DOHH2 (cell line): ENCODE measurements around the gene PRICKLE1.

Experiments
- H3F3A ChIP-seq: fragments of 200-600 bp; sonication (generic), shearing (Covaris generic); 2 replicates; pipeline ENCODE4 v1.6.0; 2016; ENCODE audit warnings: antibody characterized with exemption, mild to moderate bottlenecking; ENCODE audit not compliant: control insufficient read depth, insufficient read depth
- H3K27ac ChIP-seq: fragments of 200-600 bp; sonication (generic); 2 replicates; pipeline ENCODE4 v1.5.1; 2014; ENCODE audit warnings: low read depth, mild to moderate bottlenecking, low read length, moderate library complexity
- H3K27me3 ChIP-seq: fragments of 200-600 bp; sonication (generic); 2 replicates; pipeline ENCODE4 v1.6.1; 2014; ENCODE audit warnings: mild to moderate bottlenecking, low read length, mixed read lengths; ENCODE audit not compliant: control insufficient read depth
- H3K36me3 ChIP-seq: fragments of 200-600 bp; sonication (generic); 2 replicates; pipeline ENCODE4 v1.6.1; 2014; ENCODE audit warnings: mild to moderate bottlenecking, low read length, moderate library complexity, mixed read lengths; ENCODE audit not compliant: control insufficient read depth
- H3K4me1 ChIP-seq: fragments of 200-600 bp; sonication (generic); 2 replicates; pipeline ENCODE4 v1.6.1; 2014; ENCODE audit warnings: mild to moderate bottlenecking, low read length, mixed read lengths; ENCODE audit not compliant: control insufficient read depth
- H3K4me2 ChIP-seq: fragments of 200-600 bp; sonication (generic); 2 replicates; pipeline ENCODE4 v1.6.0; 2014; ENCODE audit warnings: mild to moderate bottlenecking, low read length, moderate library complexity
- H3K4me3 ChIP-seq: fragments of 200-600 bp; sonication (generic); 2 replicates; pipeline ENCODE4 v1.5.1; 2014; ENCODE audit warnings: mild to moderate bottlenecking, low read length, mixed read lengths
- H3K79me2 ChIP-seq: fragments of 200-600 bp; sonication (generic); 2 replicates; pipeline ENCODE4 v1.6.1; 2014; ENCODE audit warnings: mild to moderate bottlenecking, low read length, mixed read lengths; ENCODE audit not compliant: control insufficient read depth
- H3K9me2 ChIP-seq: fragments of 200-600 bp; sonication (generic); replicated peaks from 2 replicates; pipeline ENCODE4 v1.6.1; 2014; ENCODE audit warnings: mild to moderate bottlenecking, low read length, mixed read lengths; ENCODE audit not compliant: control insufficient read depth
- H3K9me3 ChIP-seq: fragments of 200-600 bp; sonication (generic); 2 replicates; pipeline ENCODE4 v1.6.1; 2014; ENCODE audit warnings: antibody characterized with exemption, low read length, mixed read lengths; ENCODE audit not compliant: control insufficient read depth, insufficient read depth
- H4K20me1 ChIP-seq: fragments of 200-600 bp; sonication (generic); 2 replicates; pipeline ENCODE4 v1.6.0; 2014; ENCODE audit warnings: low read depth, mild to moderate bottlenecking, antibody characterized with exemption, low read length, moderate library complexity; ENCODE audit not compliant: control insufficient read depth, insufficient read depth
- EZH2phosphoT487 ChIP-seq: fragments of 200-600 bp; sonication (generic); IDR thresholded peaks from 2 replicates; pipeline ENCODE4 v1.6.1; 2017; ENCODE audit warnings: borderline replicate concordance, mild to moderate bottlenecking, antibody characterized with exemption, low read length, moderate library complexity, mixed read lengths
- TF ChIP-seq, protein P1 (sequence below): fragments of 200-600 bp; sonication (generic); IDR thresholded peaks from one replicate; pipeline ENCODE4 v1.5.1; 2014; ENCODE audit warnings: antibody characterized with exemption, mild to moderate bottlenecking, low read depth, low read length; ENCODE audit not compliant: poor library complexity, severe bottlenecking

PRICKLE1 gene

DNA sequence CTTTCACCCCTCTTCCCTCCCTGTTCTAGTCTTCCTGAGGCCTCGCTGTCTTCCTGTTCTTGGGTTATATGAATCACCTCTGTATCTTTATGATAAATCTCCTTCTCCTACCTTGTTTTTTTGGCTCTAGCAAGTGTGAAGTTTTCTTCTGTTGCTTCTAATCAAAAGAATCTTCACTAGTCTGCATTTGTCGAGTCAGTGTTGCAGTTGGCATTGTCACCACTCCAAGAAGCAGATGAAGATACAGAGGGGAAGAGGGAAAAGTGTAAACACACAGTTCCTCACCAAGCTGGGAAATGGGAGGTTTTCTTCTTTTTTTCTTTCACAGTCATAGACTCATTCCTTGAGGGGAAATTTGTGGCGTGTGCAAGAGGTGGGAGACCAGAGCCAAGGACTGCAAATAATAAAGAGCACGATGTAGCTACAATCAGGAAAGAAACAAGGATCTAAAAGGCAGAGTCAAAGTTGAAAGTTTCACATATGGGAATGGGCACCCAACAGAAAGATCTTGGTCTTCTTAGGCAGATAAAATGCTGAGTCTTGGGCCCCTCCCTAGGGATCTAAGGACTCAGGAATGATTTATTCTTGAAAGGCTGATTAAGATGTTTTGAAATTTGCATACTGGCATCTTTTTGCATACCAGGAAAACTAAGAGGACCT is 22.2 kb upstream of the PRICKLE1 start:
- H3K79me2 ChIP-seq = no peaks in the 10 kb centered on the region
- no peaks in the 10 kb centered on the region for H3K4me1 ChIP-seq
- no peaks in the 10 kb centered on the region for H3K36me3 ChIP-seq
- H4K20me1 ChIP-seq = no peaks in the 10 kb centered on the region
- no peaks in the 10 kb centered on the region for H3K9me2 ChIP-seq
- H3F3A ChIP-seq = no peaks in the 10 kb centered on the region
- H3K27me3 ChIP-seq = no peaks in the 10 kb centered on the region
- H3K9me3 ChIP-seq = no peaks in the 10 kb centered on the region
- TF ChIP-seq, protein P1, sequence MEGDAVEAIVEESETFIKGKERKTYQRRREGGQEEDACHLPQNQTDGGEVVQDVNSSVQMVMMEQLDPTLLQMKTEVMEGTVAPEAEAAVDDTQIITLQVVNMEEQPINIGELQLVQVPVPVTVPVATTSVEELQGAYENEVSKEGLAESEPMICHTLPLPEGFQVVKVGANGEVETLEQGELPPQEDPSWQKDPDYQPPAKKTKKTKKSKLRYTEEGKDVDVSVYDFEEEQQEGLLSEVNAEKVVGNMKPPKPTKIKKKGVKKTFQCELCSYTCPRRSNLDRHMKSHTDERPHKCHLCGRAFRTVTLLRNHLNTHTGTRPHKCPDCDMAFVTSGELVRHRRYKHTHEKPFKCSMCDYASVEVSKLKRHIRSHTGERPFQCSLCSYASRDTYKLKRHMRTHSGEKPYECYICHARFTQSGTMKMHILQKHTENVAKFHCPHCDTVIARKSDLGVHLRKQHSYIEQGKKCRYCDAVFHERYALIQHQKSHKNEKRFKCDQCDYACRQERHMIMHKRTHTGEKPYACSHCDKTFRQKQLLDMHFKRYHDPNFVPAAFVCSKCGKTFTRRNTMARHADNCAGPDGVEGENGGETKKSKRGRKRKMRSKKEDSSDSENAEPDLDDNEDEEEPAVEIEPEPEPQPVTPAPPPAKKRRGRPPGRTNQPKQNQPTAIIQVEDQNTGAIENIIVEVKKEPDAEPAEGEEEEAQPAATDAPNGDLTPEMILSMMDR = no peak
- TF ChIP-seq EZH2phosphoT487 = no peak
- no peak overlapping the region for H3K4me3 ChIP-seq
- H3K27ac ChIP-seq = no peak overlapping the region
- no peak overlapping the region for H3K4me2 ChIP-seq

DNA sequence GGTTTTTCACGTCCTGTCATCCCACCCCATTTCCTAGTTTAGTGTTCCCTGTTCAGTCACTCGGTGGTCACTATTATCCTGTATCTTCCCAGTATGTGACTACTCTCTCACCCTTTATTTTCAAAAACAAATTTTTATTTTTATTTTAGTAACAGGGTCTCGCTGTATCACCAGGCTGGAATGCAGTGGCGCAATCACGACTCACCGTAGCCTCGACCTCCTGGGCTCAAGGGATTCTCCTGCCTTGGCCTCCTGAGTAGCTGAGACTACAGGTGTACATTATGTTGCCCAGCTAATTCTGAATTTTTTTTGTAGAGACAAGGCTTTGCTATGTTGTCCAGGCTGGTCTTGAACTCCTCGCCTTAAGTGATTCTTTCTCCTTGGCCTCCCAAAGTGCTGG is 20.1 kb upstream of the PRICKLE1 start:
- Histone ChIP-seq H3K9me3 (no peaks in the 10 kb centered on the region), H3K4me1 (no peaks in the 10 kb centered on the region), H3K27ac (no peak overlapping the region), H3K36me3 (no peaks in the 10 kb centered on the region), H3K4me3 (no peak overlapping the region), H3K9me2 (no peaks in the 10 kb centered on the region), H3K79me2 (no peaks in the 10 kb centered on the region), H4K20me1 (no peaks in the 10 kb centered on the region), H3K27me3 (no peaks in the 10 kb centered on the region), H3F3A (no peaks in the 10 kb centered on the region), H3K4me2 (no peak overlapping the region)
- TF ChIP-seq EZH2phosphoT487 = no peak
- TF ChIP-seq, protein P1 = no peak

DNA sequence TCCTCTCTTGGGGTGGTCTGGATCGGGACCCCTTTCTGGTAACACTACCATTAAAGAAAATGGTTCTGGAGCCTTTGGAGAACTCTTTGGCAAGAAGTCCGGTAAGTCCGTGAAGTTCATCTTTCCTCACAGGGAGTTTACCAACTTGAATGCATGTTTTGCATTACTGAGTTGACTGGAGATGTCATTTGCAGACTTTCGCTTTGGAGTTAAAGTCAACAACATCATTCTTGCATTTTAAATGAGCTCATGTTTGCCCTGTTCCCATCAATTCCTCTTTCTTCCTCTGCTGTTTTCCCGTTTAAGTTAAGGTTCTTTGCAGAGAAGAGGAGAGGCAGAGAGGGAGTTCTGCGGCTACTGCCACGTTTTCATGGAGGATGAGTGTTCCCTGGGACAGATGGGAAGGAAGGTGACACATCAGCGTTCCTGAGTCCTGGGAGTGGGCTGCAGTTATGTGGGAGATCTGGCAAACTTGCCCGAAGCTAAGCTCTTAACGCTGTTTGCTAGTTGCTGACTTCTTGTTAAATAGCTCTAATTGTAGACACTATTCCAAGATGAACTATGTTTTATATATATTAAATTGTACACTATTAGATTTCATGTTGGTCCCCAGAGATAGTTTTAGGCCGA is 18.8 kb upstream of the PRICKLE1 start:
- H4K20me1 ChIP-seq = no peaks in the 10 kb centered on the region
- H3K27ac ChIP-seq = no peak overlapping the region
- no peak overlapping the region for H3K4me3 ChIP-seq
- H3K27me3 ChIP-seq = peaks cover 3% of the 10 kb centered on the region; the same call in 1 of the 2 replicates
- no peaks in the 10 kb centered on the region for H3K9me3 ChIP-seq
- H3K4me2 ChIP-seq = no peak overlapping the region
- H3K9me2 ChIP-seq = no peaks in the 10 kb centered on the region
- no peaks in the 10 kb centered on the region for H3K4me1 ChIP-seq
- H3K36me3 ChIP-seq = no peaks in the 10 kb centered on the region
- H3K79me2 ChIP-seq = no peaks in the 10 kb centered on the region
- TF ChIP-seq EZH2phosphoT487 = no peak
- TF ChIP-seq, protein P1 = no peak
- no peaks in the 10 kb centered on the region for H3F3A ChIP-seq
